Heart left ventricle (tissue), 13 donors: ENCODE results near the gene ATP6V1B1.

Source experiments
- CTCF ChIP-seq, 12 donors: fragments of 200-600 bp; sonication (generic) in 4 of 12; IDR thresholded peaks; one replicate each; pipeline versions ENCODE4 v1.5.0 to v1.8.0; 2018 to 2022; ENCODE audit warnings: antibody characterized with exemption in 12 of 12, mild to moderate bottlenecking in 5 of 12
- POLR2A ChIP-seq, 2 donors: fragments of 450-650 bp; IDR thresholded peaks; one replicate each; pipeline ENCODE4 v1.6.1; 2017; ENCODE audit warnings: antibody characterized with exemption in 2 of 2, mild to moderate bottlenecking in 2 of 2, moderate library complexity in 2 of 2
- donor health status: ischemic (EF 13 %, LVEDD 7.1; RV severe dilation, severe dysfunction).
- donor health status: DM: no; HTN: yes; CAD: no.
- donor health status: DM: no; HTN: no; CAD: no.
- donor health status: ischemic (EF 25% LVEDD 6.9; RV normal size, moderate dysfunction).
- donor health status: ischemic (EF 25% LVEDD 5.7; RV mildly dilated, moderate dysfunction).
- donor health status: ischemic (EF 35%, LVEDD 5.7; RV mildly dilated, moderate dysfunction).
- donor health status: nonischemic (EF 11% LVEDD 7.7; RV severe dilation, severe dysfunction).
- donor health status: DM: yes; HTN: yes; CAD: no.
- donor health status: PGD.
- donor health status: ischemic (EF 29% LVEDD 5.4; RV normal size, mild dysfunction).
- donor health status: nonischemic (EF 23%, LVEDD 6.1; RV moderate dilation, normal function).

DNA sequence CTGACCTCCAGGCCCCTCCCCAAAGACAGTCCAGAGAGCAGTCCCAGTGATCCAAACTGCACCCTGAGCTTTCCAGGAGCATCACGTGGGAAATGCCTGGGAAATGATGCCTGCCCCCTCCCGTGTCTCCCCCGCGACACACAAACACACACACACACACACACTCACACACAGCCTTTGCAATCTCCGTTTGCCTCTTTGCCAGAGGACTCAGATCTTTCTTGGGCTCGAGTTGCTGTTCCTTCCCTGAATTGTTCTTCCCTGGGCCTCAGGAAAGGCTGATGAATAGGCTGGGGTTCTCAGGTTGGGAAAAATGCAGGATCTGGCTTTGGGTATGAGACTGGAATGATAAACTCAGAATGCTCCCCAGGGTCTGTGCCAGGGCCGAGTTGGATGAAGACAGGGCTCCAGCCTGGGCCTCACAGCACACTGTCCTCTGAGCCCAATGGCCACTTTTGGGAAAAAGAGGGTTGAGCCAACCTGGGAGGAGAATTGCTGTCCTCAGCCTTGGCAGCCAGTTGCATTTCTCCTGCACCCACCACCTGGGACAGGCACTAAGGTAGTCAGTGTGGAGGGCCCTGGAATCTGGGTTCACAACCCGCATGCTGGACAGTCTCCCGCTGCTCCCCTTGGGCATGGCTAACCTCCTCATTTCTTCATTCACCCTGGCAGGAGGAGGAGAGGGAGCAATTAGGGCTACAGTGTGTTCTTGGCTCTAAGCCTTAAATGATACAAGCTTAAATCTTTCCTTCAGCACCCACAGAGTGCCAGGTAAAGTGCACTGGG, 43.9 kb upstream of the ATP6V1B1 start:
- TF ChIP-seq POLR2A (IDR thresholded peaks at IDR 0.05), result no peak
- TF ChIP-seq CTCF (IDR thresholded peaks at IDR 0.05), result no peak
